ENCODE results near the gene ADD1. TPM values are rescaled to one million over a fixed set of nuclear protein-coding genes. Genes with fewer than 3 reads are reported as not detected.
"Not testable (repeated sequence)": the region's sequence is repeated elsewhere in the genome, so short reads cannot be mapped to it uniquely, and the experiment has no call there.

ADD1 gene
- polyA plus RNA-seq, 5 donors: 260 to 305 (median 286) TPM

DNA sequence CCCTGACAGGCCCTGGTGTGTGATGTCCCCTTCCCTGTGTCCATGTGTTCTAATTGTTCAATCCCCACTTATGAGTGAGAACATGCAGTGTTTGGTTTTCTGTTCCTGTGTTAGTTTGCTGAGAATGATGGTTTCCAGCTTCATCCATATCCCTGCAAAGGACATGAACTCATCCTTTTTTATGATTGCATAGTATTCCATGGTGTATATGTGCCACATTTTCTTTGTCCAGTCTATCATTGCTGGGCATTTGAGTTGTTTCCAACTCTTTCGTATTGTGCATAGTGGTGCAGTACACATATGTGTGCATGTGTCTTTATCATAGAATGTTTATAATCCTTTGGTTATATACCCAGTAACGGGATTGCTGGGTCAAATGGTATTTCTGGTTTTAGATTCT, 73.1 kb downstream of the ADD1 start:
- not testable (repeated sequence) for DNase-seq

DNA sequence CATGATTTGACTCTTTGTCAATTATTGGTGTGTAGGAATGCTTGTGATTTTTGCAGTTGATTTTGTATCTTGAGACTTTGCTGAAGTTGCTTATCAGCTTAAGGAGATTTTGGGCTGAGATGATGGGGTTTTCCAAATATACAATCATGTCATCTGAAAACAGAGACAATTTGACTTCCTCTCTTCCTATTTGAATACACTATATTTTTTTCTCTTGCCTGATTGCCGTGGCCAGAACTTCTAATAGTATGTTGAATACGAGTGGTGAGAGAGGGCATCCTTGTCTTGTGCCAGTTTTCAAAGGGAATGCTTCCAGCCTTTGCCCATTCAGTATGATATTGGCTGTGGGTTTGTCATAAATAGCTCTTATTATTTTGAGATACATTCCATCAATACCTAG, 74.7 kb downstream of the ADD1 start:
- DNase-seq: not testable (repeated sequence)

DNA sequence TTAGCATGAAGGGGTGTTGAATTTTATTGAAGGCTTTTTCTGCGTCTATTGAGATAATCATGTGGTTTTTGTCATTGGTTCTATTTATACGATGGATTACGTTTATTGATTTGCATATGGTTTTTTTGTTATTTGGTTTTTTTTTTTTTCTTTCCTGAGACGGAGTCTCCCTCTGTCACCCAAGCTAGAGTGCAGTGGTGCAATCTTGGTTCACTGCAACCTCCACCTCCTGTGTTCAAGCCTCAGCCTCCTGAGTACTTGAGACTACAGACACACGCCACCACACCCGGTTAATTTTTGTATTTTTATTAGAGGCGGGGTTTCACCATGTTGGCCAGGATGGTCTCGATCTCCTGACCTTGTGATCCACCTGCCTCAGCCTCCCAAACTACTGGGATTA, 75.1 kb downstream of the ADD1 start:
- DNase-seq: not testable (repeated sequence)

DNA sequence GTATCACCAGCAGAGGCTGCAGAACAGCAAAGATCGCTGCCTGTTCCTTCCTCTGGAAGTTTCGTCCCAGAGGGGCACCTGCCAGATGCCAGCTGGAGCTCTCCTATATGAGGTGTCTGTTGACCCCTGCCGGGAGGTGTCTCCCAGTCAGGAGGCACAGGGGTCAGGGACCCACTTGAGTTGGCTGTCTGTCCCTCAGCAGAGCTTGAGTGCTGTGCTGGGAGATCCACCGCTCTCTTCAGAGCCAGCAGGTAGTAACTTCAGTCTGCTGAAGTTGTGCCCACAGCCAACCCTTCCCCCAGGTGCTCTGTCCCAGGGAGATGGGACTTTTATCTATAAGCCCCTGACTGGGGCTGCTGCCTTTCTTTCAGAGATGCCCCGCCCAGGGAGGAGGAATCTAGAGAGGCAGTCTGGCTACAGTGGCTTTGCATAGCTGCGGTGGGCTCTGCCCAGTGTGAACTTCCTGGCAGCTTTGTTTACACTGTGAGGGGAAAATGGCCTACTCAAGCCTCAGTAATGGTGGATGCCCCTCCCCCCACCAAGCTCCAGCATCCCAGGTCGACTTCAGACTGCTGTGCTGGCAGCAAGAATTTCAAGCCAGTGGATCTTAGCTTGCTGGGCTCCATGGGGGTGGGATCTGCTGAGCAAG, 78.9 kb downstream of the ADD1 start:
- not testable (repeated sequence) for DNase-seq

DNA sequence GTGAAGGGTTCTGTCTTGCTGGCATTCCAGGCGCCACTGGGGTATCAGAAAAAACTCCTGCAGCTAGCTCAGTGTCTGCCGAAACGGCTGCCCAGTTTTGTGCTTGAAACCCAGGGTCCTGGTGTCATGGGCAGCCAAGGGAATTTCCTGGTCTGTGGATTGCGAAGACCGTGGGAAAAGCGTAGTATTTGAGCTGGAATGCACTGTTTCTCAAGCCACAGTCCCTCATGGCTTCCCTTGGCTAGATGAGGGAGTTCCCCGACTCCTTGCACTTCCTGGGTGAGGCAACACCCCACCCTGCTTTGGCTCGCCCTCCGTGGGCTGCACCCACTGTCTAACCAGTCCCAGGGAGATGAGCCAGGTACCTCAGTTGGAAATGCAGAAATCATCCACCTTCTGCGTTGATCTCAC, 79.5 kb downstream of the ADD1 start:
- DNase-seq: no peak

DNA sequence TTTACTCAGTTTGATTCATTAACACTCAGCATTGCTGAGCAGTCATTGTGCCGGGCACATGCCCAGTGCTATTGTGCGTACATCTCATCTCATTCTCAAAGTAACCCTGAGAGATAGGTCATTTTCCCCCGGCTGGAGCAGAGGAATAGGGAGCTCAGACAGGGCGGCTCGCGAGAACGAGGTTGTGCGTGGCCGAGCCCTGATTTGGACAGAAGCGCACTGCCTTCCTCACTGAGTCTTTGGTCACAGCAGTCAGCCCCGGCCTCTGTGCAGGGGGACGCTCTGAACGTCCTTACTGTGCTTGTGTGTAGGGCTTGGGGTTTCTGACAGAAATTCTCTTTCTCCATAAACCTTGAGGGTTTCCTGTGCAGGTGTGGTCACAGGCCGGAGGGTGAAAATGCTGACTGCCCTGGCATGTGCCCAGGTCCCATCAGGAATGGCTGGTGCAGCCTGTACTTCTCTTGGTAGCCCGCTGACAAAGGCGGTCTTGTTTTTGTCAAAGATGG, 80.1 kb downstream of the ADD1 start:
- DNase-seq: no peak

DNA sequence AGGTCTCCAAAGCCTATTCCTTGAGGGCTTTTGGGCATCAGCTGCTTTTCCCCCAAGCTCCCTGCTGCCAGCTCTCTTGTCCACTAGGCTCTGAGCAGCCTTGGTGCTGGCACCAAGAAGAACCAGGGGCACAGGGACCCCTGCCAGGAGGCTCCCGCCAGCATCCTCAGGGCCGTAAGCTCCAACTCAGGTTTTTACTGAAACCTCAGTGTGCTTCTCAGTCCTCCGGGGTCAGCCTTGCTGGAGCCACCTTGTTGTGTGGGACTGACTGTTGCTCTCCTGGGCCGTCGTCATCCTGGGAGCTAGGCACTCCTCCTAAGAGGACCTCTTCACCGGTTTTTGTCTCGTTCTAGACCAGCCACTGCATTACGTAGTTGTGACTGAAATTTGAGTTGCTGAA, 80.6 kb downstream of the ADD1 start:
- DNase-seq: no peak

DNA sequence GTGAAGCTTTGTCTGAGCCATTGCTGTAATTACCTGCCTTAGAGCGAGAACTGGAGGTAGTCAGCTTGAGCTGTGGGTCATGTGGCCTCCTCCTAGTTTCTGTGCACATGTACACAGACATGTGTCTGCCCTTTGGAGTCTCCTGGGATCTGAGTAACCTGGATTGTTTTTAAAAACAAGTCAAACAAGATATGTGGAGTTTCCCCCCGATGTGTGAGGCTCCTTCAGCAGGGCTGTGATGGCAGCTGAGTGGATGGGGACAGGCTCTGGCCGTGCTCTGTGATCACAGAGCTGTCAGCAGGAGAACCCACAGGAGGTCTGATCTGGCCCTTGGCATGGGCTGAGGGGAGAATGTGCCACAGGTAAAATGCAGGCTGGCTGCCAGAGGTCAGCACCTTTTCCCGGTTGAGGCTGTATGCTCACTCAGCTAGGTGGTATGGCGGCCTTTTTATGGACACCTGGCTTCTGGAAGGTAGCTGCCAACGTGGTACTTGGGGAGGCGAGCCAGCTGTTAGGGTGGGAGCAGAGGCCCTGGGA, 81.2 kb downstream of the ADD1 start:
- no peak for DNase-seq

DNA sequence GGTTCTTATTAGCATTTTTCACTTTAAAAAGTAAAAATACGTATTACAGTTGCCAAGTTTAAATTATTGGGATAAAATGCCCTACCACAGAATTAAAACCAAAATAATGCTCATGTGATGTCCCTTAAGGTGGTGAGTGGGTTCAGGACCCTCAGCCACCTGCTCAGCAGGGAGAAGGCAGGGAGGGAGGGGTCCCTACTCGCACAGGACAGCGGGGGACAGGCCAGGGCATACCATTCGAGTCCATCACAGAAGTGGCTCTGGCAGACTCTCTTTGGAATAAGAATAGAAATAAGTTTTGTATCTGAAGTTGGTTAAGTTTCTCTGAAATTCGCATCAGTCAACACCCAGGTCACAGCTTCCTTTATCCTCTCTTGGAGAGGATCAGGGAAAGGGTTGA, 81.9 kb downstream of the ADD1 start:
- no peak for DNase-seq

DNA sequence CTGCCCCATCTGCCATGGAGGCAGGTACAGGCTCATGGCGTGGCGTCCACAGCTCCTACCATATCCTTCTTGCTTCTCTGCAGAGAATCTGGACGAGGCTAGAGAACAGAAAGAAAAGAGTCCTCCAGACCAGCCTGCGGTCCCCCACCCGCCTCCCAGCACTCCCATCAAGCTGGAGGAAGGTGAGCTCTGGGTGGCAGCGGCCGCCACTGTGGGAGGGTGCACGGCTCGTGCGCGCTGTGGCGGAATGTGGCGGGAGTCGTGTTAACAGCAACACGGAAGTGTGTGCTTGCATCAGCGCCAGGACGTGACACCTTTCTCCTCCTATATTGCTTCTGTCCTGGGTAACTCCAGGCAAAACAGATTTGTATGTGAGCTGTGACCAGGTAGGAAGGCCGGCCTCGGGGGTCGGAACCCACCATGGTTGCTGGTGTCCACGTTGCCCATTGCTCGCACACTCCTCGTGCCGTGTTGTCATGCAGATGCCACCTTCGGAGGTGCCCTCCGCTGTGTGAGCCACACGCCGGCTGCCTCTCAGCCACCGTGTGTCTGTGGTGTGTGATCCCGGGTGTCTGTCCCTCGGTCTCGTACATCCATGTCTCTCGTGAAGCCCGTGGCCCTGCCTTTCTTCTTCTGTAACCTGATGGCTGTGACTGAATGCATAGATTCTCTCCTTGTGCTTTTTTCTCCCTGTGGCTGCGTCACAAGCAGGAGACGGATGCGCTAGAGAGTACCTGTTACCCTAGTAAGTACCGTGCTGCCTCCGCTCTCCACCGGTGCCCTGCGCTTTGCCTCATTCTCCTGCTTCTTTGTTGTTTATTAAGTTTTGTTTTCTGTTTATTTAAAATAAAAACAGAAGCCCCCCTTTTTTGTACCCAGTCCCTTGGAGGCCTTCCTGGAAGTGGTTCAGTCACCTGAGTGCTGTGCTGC, 82.6 kb downstream of the ADD1 start:
- no peak for DNase-seq

DNA sequence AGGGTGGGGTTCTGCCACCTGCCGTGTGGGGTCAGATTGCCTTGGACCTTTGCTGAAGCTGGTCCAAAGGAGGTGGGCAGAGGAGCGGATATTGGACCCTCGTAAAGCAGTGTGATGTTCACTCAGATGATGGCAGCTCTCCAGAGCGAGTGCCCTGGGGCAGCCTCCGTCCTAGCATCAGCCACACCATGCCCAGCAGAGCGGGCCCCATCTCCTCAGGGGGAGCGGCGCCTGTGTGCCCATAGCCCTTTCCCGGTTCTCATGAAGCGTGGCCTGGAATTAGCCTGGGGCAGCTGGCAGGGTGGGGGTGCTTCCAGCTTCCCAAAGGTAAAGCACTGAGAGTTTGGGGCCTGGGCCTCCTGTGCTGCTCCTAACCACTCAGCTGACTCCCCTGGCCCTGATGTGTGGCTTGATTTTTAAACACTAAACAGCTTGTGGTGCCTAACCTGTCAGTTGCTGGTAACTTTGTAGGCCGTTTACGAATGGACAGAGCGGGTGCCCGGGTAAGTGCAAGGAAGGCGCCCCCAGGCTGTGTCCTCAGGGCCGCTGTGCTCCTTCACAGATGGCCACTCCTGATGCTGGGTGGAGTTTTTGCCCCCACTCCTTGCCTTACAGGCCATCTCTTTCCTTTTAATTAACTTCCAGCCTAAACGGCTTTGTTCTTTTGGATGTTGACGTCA, 83.5 kb downstream of the ADD1 start:
- DNase-seq: no peak

DNA sequence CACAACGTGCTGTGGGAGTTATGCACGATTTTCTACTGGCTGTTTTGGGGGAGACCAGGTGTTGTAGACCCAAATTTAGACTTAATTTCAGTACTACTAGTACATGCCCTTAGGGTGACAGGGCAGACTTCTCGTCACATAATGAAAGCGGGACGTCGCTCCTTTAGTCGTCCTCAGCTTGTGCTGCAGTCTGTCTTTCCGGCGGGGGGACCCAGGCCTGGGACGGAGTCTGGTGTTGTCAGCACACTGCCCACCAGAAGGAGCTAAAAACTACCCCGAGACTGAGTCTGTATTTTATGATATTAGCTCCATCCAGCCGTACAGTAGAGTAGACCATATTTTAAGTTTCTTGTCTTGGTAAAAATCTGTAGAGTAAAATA, 84.0 kb downstream of the ADD1 start:
- DNase-seq: no peak

DNA sequence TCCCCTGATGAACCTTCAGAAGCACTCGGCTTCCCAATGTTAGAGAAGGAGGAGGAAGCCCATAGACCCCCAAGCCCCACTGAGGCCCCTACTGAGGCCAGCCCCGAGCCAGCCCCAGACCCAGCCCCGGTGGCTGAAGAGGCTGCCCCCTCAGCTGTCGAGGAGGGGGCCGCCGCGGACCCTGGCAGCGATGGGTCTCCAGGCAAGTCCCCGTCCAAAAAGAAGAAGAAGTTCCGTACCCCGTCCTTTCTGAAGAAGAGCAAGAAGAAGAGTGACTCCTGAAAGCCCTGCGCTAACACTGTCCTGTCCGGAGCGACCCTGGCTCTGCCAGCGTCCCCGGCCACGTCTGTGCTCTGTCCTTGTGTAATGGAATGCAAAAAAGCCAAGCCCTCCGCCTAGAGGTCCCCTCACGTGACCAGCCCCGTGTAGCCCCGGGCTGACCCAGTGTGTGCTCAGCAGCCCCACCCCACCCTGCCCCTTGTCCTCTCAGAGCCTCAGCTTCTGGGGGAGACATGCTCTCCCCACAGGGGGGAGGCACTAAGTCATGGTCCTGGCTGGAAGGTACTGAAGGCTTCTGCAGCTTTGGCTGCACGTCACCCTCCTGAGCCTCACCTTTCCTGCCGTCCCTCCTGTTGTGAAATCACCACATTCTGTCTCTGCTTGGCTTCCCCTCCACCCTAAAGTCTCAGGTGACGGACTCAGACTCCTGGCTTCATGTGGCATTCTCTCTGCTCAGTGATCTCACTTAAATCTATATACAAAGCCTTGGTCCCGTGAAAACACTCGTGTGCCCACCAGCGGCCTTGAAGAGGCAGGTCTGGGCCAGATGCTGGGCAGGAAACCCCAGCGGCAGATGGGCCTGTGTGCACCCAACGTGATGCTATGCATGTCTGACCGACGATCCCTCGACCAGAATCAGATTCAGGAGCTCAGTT, 84.9 kb downstream of the ADD1 start:
- DNase-seq: no peak

DNA sequence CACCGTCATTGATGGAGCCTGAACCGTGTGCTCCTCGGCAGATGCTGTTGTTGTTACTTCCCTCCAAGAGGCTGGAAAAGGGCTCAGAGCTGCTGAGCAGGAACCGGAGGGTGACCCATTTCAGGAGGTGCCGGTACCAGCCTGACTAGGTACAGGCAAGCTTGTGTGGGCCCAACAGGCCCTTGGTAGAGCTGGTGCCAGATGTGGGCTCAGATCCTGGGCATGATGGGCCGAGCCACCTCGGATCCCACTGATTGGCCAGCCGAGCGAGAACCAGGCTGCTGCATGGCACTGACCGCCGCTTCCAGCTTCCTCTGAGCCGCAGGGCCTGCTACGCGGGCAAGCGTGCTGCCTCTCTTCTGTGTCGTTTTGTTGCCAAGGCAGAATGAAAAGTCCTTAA, 85.8 kb downstream of the ADD1 start:
- no peak for DNase-seq

DNA sequence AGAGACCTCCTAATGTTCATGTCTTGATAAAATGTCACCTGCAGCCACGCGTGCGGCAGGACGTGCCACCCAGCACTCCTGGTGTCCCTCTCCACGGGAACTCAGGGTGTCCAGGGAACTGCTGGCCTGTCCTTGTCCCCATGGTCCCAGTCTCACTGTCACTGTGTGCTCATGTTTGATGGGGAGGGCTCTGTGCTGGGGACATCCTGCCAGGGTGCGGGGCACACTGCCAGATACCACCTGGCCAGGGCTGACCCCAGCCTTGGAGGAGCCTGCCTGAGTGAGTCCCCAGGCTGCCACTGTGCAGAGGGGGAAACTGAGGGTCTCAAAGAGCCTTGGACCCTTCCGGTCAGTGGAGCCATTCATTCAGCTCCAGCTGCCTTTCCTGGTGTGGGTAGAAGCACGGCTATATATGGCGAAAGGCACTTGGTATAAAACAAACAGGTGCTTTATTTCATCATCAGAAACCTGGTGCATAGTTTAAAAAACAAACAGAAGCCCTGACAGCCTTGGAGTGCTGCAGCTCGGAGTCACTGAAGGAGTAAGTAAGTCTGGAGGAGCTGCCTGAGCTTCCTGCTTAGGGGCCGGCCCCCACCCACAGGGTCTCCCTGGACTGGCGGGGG, 86.6 kb downstream of the ADD1 start:
- DNase-seq: peak in 1 of 2 donors; percentile 44

DNA sequence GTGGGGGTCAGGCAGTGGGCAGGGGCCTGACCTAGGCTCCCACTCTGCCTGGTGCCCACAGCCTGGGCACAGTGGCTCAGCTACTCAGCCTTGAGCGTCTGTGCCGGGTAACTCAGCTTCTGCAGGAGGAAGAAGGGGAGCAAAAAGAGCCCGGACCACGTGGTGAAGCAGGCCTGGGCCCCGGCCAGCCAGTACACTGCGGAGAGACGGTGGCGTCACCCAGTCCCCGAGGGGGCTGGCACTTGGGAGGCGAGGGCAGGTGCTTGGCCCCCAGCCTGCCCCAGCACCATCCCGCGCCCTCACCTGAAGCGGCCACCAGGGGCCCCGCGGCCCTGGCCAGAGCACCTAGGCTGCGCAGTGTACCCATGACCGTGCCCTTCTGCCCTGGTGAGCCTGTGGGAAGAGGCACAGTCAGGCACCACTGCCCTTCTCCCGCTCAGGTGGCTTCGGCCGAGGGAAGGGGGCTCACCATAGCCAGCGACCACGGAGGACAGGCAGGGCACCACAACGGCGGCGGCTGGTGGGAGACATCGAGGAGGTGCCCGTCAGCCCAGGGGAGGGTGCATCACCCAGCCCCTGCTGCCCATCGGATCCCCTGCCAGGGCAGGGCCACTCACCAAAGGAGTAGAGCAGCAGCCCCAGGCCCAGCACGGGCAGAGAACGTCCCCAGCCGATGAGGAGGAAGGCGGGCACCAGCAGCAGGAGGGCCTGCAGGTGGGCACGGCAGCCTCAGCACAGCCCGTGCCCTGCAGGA, 87.3 kb downstream of the ADD1 start:
- DNase-seq: peak; percentile 55 to 72

DNA sequence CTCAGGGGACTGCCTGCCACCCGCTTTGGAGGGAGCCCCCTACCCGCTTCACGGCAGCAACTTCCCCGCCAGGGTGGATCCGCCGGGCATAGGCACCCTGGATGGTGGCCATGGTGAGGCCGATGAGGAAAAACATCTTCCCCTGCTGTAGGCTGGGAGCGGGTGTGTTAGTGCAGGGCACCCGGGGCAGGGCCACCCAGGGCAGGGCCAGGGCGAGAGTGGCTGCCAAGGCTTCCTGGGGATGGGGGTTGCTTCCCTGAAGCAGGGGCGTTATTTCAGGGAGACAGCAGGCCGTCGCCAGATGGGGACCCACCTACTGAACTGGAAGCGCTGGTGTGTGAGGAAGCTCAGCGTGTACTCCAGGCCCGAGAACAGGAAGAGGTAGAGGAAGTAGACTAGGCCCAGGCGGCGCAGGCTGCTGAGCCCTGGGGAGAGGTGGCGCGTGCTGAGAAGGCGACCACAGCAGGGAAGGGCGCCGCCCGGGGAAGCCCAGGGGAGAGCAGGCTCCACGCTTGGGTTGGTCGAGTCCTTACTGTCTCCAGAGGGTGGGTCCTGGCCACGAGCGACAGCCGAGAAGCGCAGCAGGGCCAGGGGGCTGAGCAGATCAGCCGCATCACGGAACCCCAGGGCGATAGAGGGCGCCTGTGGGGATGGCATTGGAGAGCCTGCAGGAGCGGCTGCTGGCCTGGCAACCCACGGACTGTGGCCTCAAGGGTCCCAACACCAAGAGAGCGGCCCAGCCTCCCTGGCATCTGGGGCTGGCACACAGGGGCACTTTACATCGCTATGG, 88.1 kb downstream of the ADD1 start:
- no peak for DNase-seq

DNA sequence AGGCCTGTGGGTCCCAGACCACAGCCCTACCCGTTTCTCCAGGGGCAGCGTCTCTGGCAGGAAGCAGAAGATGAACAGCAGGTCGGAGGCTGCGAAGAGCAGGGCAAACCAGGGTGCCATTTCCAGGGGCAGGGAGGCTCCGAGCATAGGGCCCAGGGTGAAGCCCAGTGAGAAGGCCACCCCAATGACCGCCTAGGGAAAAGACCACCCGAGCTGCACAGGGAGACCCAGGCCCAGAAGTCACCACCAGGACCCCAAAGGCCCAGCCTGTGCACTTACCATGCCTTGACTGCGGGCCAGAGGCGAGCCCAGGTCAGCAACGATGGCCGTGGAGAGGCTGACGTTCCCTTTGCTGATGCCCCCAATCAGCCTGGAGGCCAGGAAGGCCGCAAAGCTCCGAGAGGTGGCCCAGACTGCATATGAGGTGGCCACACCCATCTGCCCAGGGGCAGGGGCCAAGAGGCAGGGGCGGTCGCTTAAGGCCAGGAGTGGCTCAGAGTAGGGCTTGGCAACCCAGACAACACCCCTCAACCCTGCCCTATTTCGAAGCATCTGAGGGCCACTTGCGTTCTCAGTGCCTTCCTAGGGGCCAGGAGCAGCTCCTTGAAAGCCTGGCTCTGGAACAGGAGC, 88.8 kb downstream of the ADD1 start:
- no peak for DNase-seq
